AG04450 (cell line): Measurements from ENCODE around the gene ATP1A4. TPM values are rescaled to one million over a fixed set of nuclear protein-coding genes. Genes with fewer than 3 reads are reported as not detected.

Experiments used
- CTCF ChIA-PET: fragments of 300-600, 350-600 bp; formaldehyde crosslinking; extraction: SDS; loops from one replicate; lab custom pipeline; 2022; ENCODE audit warnings: antibody characterized with exemption, inconsistent platforms; lab: Charles Lee
- POLR2A ChIA-PET: fragments of 350-600 bp; formaldehyde crosslinking; extraction: SDS; loops from one replicate; lab custom pipeline; 2021; ENCODE audit warnings: antibody characterized with exemption, inconsistent platforms; lab: Yijun Ruan, JAX
- DNase-seq: peaks from one replicate; pipeline ENCODE4 v3.0.0-alpha.2; 2011; ENCODE audit warnings: low read depth, low spot score
- H3K27ac ChIP-seq: one replicate; pipeline ENCODE4 v1.5.1; 2012; ENCODE audit warnings: low read depth, low read length, control low read depth
- H3K27me3 ChIP-seq: one replicate; pipeline ENCODE4 v1.6.0; 2012; ENCODE audit warnings: low read length; ENCODE audit not compliant: control insufficient read depth, insufficient read depth
- H3K4me3 ChIP-seq: 2 replicates; pipeline ENCODE4 v1.5.1; 2011; ENCODE audit warnings: mild to moderate bottlenecking, low read depth, low read length, control low read depth
- H3K9me3 ChIP-seq: 2 replicates; pipeline ENCODE4 v1.5.1; 2012; ENCODE audit warnings: low read length; ENCODE audit not compliant: control insufficient read depth, insufficient read depth
- CTCF ChIP-seq: IDR thresholded peaks from 2 replicates; pipeline ENCODE4 v1.5.1; 2011; ENCODE audit warnings: low read depth, low read length, control low read depth, inconsistent platforms
- polyA plus RNA-seq: library from polyadenylated mRNA; depleted of rRNA; stranded (reverse); fragments of >200 nt; gene quantifications from 2 replicates; pipeline ENCODE4 v1.2.3, GENCODE V29; 2011

ATP1A4 gene
- polyA plus RNA-seq, 1 experiment, result not detected

- no peaks in the 10 kb centered on the region for H3K9me3 ChIP-seq
- no peak overlapping the region for H3K4me3 ChIP-seq
- ChIA-PET CTCF (interaction anchor here (0.7 to 2.4 kb wide), 5 partner anchors 10 to 125 kb away, joined by 3 to 18 read pairs (median 9); no protein-coding TSS in a partner anchor), POLR2A (no interaction called here)
- H3K27me3 ChIP-seq, result no peaks in the 10 kb centered on the region
- DNase-seq, result no peak
- peak overlapping the region; percentile 21 for H3K27ac ChIP-seq
- TF ChIP-seq CTCF, result no peak
These were observed 59.2 kb downstream of the ATP1A4 start for GRCh38 chr1:160210561-160210960.

- no peaks in the 10 kb centered on the region for H3K27me3 ChIP-seq
These were observed 59.8 kb downstream of the ATP1A4 start for GRCh38 chr1:160211046-160211790.

GRCh38 chr1:160214481-160215140 lies 63.2 kb downstream of the ATP1A4 start:
- no peaks in the 10 kb centered on the region for H3K9me3 ChIP-seq
- H3K27ac ChIP-seq, result peak overlapping the region; percentile 31
- no peaks in the 10 kb centered on the region for H3K27me3 ChIP-seq
- no peak for DNase-seq
- H3K4me3 ChIP-seq, result no peak overlapping the region
- no peak for TF ChIP-seq CTCF
- CTCF ChIA-PET, result interaction anchor here (1.7 kb wide), 2 partner anchors 21 to 106 kb away, joined by 3 to 9 read pairs; no protein-coding TSS in a partner anchor
- POLR2A ChIA-PET, result no interaction called here

More at GRCh38 chr1:160211046-160211790, 59.8 kb downstream of the ATP1A4 start:
- Histone ChIP-seq H3K4me3 (no peak overlapping the region), H3K9me3 (no peaks in the 10 kb centered on the region), H3K27ac (peak overlapping the region; percentile 21)
- no peak for DNase-seq
- POLR2A ChIA-PET, result no interaction called here
- CTCF ChIA-PET, result interaction anchor here (0.7 to 2.4 kb wide), 6 partner anchors 9 to 126 kb away, joined by 3 to 18 read pairs (median 8); no protein-coding TSS in a partner anchor
- no peak for TF ChIP-seq CTCF

- Histone ChIP-seq H3K4me3 (no peak overlapping the region), H3K27ac (no peak overlapping the region), H3K9me3 (no peaks in the 10 kb centered on the region), H3K27me3 (no peaks in the 10 kb centered on the region)
- CTCF ChIA-PET, result interaction anchor here (1.1 to 1.7 kb wide), 3 partner anchors 23 to 115 kb away, joined by 3 to 9 read pairs (median 8); no protein-coding TSS in a partner anchor
- no peak for TF ChIP-seq CTCF
- POLR2A ChIA-PET, result no interaction called here
- no peak for DNase-seq
These were observed 64.9 kb downstream of the ATP1A4 start for GRCh38 chr1:160216301-160216700.
